ENCODE data around the gene LIG4.
"Not testable (repeated sequence)": the region's sequence is repeated elsewhere in the genome, so short reads cannot be mapped to it uniquely, and the experiment has no call there.

LIG4 gene

DNA sequence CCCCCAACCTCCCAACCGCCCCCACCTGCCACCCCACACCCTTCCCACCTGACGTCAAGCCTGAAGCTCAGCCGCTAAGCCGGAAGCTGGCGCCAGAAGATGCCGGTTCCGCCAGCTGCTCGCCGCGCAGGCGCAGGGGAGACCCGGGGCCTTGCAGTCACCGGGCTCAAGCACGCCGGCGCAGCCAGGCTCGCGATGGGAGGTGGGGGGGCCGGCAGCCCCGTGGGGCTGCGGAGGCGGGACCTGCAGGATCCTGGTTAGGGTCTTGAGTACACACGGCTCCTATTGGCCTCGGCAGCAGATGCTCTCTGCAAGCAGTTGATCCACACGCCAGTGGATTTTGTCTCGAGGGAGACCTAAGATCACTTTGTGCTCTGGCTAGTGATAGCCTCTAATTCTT, at the start of gene LIG4:
Gene LIG4, minus strand, starts transcription at position 101 of the 400 bp plus-strand sequence. CDS start 4,268 bp downstream, outside the sequence.
- peak; percentile 86 for DNase-seq (ENCODE audit: low read depth)

GRCh38 chr13:108263621-108264355, 48.5 kb upstream of the LIG4 start:
- no peak for DNase-seq (ENCODE audit: low read depth)

GRCh38 chr13:108257248-108257647, 41.9 kb upstream of the LIG4 start:
- DNase-seq (ENCODE audit: low read depth): no peak

DNA sequence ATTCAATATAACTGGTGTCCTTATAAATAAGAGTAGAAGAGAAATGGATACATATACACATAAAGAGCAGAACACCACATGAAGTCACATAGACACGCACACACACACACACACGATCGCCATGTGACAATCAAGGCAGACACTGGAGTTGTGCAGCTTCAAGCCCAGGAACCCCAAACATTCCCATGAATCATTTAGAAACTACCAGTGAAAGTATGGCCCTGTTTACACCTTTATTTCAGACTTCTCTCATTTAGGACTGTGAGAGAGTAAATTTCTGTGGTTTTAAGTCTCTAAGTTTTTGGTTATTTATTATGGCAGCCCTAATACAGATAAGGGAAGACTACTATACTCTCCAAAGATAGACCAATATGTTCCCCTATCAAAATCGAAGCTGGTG, 33.8 kb upstream of the LIG4 start:
- DNase-seq (ENCODE audit: low read depth): no peak

DNA sequence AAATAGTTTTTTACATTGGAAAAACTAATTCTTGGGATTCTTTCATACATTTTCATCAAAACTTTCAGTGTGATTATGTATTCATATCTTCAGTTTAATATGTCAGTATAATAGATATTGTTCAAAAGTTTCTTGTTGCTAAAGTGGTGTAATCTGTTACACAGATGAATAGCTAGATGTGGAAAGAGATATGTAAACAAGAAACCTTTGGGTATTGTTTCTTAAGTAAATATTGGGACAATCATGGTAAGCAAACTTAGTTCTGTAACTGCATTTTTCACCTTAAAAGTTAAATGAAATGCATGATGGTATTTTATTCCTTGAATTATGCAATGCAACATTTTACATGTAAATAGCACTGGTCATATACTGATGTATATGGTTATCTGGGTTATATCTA, 15.0 kb upstream of the LIG4 start:
- DNase-seq (ENCODE audit: low read depth): no peak

DNA sequence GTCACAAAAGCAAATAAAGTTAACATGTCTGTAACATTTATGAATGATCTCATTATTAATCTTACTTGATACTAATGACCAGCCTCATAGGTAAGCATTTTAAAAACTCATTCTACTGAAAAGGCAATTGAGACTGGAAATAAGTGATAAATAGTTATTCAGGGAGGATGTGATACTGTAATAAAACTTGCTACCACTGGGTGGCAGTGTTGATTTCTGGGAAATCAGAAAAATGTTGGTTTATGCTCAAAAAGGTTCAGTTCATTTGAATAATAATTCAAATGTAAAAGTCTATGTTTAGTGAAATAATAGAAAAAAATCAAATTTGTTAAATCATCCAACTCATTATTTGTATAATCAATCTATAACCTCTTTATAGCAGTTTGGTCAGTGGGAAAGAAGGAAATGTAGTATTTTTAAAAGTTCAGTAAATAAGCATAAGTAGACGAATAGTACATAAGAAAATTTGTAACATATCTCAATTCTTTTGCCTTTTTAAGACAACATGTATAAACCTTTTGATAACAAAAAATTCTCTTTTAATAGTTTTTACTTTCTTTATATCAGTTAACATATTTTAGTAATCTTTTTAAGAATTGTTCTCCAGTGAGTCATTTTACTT, 12.4 kb upstream of the LIG4 start:
- DNase-seq (ENCODE audit: low read depth): no peak

GRCh38 chr13:108226184-108226583, 10.8 kb upstream of the LIG4 start:
- no peak for DNase-seq (ENCODE audit: low read depth)

DNA sequence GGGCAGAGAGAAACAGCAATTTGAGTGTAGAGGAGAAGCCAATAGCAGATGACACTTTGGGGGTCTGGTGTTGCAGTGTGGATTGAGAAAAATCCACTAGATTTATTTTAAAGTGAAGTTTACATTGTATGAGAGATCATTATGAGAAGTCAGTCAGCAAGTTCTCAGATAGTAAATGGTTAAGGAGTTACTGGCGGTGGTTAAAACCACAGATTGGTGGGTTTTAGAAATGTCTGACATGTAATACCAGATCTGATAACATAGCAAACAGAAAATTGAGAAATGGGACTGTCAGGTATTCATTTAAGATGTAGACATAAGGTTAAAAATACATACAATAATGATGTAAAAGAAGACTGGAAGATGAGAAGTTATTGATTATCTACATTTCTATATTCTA, 10.1 kb upstream of the LIG4 start:
- DNase-seq (ENCODE audit: low read depth): no peak

DNA sequence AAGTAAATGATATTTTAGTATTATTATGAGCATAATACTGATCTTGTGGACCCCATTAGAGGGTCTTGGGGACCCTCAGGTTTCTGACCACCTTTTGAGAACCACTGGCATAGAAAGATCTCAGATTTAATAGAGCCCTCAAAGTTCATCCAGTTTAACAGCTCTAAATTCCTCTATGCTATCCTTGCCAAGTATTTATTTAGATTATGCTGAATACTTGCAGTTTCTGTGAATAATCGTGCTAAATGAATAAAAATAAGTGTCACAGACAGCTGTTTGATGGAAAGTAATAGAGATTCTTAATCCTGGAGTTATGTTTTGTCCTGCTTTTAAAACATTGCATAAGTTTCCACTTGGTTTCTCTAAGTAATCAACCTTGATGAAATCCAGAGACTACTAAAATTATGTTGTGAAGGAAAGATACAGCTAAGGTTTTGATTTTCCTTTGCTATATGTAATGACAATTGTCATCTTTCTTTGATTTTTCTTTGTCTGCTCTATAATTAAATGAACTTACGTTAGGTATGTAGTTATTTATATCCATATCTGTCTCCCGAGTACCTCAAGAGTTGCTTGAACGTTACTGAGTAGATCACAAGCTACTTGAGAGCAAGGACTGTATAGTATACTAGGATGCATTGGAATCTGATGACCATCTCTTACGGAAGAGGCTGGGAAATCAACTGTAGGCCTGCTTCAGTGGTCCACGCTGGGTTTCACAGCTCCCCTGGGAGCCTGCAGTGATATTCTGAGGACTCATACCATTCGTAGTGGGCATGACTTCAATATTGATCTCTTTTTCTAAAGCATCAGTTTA, 8.6 kb upstream of the LIG4 start:
- no peak for DNase-seq (ENCODE audit: low read depth)

- no peak for DNase-seq (ENCODE audit: low read depth)
Measured at GRCh38 chr13:108220041-108220440, 4.7 kb upstream of the LIG4 start.

DNA sequence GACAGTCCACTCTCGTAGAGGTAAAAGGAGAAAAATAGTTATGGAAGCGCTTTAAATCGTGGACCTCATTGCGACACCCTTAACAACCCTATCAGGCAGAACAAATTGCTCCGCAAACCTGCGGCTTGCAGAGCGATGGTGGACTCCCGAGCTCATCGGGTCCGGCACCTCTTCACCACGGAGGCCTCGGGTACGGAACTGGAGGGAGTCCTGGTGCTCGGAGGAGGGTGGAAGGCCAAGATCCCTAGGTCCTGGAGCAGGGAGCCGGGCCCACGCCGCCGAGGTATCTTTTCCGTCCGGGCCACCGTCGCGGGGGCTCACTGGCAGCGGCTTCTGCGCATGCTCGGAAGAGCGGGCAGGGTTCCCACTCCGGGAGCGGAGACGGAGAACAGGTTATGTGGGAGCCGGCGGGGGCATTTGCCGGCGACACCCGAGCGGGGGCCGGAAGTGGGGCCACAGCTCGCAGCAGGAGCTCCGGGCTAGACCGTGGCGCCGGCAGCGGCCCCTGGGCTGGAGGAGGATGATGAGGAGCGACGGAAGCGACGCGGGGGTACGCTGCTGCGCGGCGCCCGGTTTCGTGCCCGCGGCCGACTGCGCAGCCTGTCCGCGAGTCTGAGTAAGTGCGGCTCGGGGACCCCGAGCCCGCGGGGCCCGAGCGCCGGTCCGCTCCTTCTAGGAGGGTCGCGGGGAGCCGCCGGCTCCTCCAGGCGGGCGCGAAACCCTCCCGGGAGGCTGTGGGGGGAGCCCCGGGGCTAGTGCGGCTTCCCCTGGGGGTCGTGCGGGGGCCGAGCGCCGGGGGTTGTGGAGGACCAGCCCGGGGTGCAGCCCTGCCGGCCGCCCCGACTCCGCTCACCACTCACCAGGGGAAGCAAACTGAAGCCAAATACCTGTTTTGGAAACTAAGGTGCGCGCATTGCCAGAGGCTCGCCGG, 3.0 kb upstream of the LIG4 start, which contains the start of gene ABHD13:
Gene ABHD13, plus strand, starts transcription at position 349 of the 931 bp plus-strand sequence. CDS start 10,827 bp downstream, outside the sequence.
- DNase-seq (ENCODE audit: low read depth): peak; percentile 85

- not testable (repeated sequence) for DNase-seq (ENCODE audit: low read depth)
Measured at GRCh38 chr13:108217307-108218043, 2.1 kb upstream of the LIG4 start.

DNA sequence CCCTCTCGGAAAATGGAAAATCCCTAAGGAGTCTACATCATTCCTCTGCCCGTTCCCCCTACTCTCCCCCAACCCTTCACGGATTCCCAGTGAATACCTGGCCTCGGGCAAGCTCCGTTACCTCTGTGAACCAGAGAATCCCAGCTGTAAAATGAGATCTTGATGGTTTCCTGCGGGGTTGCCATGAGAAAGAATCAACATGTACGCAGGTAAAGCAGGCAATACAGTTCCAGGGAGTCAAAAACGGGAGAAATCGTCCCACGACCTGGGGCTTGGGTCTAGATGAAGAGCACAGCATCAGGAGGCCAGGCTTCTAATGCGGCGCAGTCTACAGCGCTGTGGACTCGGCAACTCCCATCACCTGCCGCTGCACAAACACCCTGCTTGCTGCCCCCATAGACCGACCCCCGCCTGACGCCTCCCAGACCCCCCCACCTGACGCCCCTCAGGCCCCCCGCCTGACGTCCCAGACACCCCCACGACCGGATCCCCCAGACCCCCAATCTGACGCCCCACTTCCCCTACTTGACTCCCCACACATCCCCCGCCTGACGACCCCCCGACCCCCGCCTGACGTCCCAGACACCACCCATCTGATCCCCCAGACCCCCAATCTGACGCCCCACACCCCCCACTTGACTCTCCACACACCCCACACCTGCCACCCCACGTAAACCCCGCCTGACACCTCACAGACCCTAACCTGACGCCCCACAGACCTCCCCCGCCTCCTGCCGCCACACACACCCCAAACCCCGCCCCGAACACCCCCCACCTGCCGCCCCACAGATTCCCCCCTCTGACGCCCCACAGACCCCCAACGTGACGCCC, 680 bp downstream of the LIG4 start:
- no peak for DNase-seq (ENCODE audit: low read depth)

GRCh38 chr13:108213946-108214345, 1.4 kb downstream of the LIG4 start:
- no peak for DNase-seq (ENCODE audit: low read depth)

- DNase-seq (ENCODE audit: low read depth): no peak
Measured at GRCh38 chr13:108212886-108213285, 2.5 kb downstream of the LIG4 start.

GRCh38 chr13:108210551-108210950, 4.8 kb downstream of the LIG4 start:
- DNase-seq (ENCODE audit: low read depth): no peak

DNA sequence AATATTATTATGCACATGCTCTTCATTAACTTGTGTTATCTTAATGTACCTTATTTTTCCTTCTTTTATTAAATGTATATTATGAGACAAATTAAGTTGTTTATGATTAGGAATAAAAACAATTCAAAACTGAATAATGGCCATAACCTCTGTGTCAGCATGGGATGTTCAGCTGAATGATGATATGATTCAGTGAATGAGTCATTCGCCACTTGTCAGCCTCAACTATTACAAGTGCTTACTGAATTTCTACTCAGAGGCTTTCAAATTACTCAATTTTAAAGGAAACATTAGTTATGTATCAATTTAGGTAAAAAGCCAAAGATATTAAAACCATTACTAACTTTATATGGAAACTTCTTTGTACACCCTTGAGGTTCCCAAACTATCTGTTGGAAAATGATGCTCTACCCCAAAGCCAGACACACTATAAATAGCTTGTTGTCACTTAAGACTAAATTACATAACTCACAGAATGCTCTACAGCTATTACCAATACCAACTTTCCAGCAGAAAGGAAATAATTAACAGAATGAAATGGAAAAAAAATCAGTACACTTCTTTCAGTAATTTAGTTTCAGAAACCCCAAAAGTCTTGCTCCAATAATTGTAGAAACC, 14.4 kb downstream of the LIG4 start:
- DNase-seq (ENCODE audit: low read depth): no peak

DNA sequence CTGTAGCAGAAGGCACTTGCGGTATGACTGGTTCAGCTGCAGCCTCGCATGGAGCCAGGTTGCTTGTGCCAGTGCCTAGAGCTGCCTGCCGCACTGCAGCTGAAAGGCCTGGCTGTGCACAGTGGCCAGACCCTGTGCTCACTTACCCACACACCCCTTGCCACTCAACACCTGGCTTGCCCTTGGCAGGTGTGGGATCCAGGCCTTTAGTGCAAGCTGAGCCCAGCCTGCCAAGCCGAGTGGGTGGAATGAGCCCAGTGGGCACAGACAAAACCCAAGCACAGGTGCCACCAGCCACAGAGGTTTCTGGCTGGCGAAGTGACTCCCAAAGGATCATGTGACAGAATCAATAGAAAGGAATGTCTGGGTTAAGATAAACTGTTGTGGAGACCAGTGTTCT, 19.5 kb downstream of the LIG4 start:
- no peak for DNase-seq (ENCODE audit: low read depth)

GRCh38 chr13:108195146-108195545, 20.2 kb downstream of the LIG4 start:
- DNase-seq (ENCODE audit: low read depth): no peak
